ENCODE data around the gene CPSF3. TPM values are rescaled to one million over a fixed set of nuclear protein-coding genes. Genes with fewer than 3 reads are reported as not detected.
"Not testable (repeated sequence)": the region's sequence is repeated elsewhere in the genome, so short reads cannot be mapped to it uniquely, and the experiment has no call there.

CPSF3 gene
- total RNA-seq, 4 donors from 2014 or later = 17.9 to 24.4 (median 20.7) TPM

- ATAC-seq (ENCODE audit: low FRiP score) (no peak), DNase-seq (ENCODE audit: low spot score) (no peak)
- no peak for TF ChIP-seq CTCF (IDR thresholded peaks at IDR 0.05)
Measured at GRCh38 chr2:9494081-9494480, 70.6 kb downstream of the CPSF3 start.

GRCh38 chr2:9497017-9497416, 73.6 kb downstream of the CPSF3 start:
- no peak for DNase-seq (ENCODE audit: low spot score)
- TF ChIP-seq CTCF (IDR thresholded peaks at IDR 0.05) = no peak

DNA sequence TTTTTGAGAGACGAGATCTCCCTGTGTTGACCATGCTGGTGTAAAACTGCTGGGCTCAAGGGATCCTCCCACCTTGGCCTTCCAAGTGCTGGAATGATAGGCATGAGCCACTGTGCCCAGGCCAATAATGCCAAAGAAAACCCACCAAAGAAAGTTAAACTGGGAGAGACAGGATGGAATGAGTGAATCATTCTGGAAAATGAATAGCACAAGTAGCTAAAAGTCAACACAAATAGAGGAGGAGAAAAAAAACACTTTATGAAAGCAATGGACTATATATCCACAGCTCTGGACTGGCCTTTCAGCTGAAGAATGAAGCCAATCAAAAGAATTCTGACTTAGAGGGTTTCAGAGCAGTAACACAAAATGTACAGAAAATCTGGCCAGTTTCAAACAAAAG, 74.8 kb downstream of the CPSF3 start:
- no peak for DNase-seq (ENCODE audit: low spot score)
- no peak for TF ChIP-seq CTCF (IDR thresholded peaks at IDR 0.05)

More at GRCh38 chr2:9497017-9497416, 73.6 kb downstream of the CPSF3 start:
- no peak for ATAC-seq (ENCODE audit: low FRiP score)

GRCh38 chr2:9508931-9509330, 85.5 kb downstream of the CPSF3 start:
- ATAC-seq (ENCODE audit: low FRiP score) (no peak), DNase-seq (ENCODE audit: low spot score) (no peak)
- no peak for TF ChIP-seq CTCF (IDR thresholded peaks at IDR 0.05)

More for the DNA sequence above, 74.8 kb downstream of the CPSF3 start:
- no peak for ATAC-seq (ENCODE audit: low FRiP score)

DNA sequence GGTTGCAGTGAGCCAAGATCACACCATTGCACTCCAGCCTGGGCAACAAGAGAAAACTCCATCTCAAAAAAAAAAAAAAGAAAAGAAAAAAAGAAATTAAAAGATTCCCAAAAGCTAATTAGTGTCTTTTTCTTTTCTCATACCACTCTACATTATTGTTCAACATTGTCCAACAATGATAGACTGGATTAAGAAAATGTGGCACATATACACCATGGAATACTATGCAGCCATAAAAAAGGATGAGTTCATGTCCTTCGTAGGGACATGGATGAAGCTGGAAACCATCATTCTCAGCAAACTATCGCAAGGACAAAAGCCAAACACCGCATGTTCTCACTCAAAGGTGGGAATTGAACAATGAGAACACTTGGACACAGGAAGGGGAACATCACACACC, 90.5 kb downstream of the CPSF3 start:
- DNase-seq (ENCODE audit: low spot score); ATAC-seq (ENCODE audit: low FRiP score): not testable (repeated sequence)

DNA sequence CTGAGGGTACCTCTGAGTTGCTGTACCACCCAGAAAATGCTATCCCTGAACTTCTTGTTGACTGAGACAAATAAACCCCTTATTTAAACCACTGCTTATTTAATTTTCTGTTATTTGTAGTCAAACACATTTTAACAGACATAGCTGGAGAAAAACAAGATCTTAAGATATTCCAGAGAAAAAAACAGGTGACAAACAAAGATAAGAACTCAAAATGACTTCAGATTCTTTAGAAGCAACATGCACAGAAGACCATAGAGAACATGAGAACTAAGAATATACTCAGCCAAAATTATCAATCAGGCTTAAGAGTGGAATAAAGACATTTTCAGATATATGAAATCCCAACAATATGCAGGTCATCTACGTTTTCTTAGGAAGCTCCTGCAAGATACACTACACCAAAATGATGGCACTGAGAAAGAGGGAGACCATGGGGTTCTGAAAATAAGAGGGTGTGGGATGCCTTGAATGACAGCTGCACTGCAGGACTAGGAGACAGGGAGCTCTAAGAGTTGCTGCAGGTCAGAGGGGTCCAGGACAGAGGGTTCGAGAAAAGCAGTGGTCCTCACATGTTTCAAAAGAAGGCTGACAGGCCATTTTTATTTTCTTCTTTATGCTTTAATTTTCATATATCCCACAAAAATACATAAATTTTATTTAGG, 93.8 kb downstream of the CPSF3 start:
- TF ChIP-seq CTCF (IDR thresholded peaks at IDR 0.05) = no peak
- no peak for ATAC-seq (ENCODE audit: low FRiP score)

DNA sequence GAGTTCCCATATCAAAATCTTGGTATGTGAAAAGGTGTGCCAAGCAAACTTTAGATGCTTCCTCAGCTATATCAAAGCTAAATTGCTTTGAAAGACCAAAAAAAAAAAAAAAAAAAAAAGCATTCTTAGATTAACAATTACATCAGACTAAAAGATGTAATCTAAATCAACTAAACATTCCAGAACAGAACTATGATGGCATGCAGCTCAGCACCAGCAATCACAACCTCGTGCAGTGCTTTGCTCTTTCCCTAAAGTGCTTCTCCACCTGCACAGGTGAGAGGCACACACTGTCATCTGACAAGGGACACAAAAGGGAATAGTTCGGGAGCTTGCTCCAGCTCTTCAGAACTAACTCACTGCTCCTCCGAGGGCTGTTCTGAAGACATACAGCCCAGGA, 94.7 kb downstream of the CPSF3 start:
- ATAC-seq (ENCODE audit: low FRiP score) (no peak), DNase-seq (ENCODE audit: low spot score) (no peak)
- no peak for TF ChIP-seq CTCF (IDR thresholded peaks at IDR 0.05)

More for the DNA sequence above, 93.8 kb downstream of the CPSF3 start:
- DNase-seq (ENCODE audit: low spot score) = no peak

Data from omental fat pad (tissue), 4 donors.